DOHH2 (cell line): ENCODE data around the gene DLX3.

Source experiments
- H3F3A ChIP-seq: fragments of 200-600 bp; sonication (generic), shearing (Covaris generic); 2 replicates; pipeline ENCODE4 v1.6.0; 2016; ENCODE audit warnings: antibody characterized with exemption, mild to moderate bottlenecking; ENCODE audit not compliant: control insufficient read depth, insufficient read depth
- H3K27ac ChIP-seq: fragments of 200-600 bp; sonication (generic); 2 replicates; pipeline ENCODE4 v1.5.1; 2014; ENCODE audit warnings: low read depth, mild to moderate bottlenecking, low read length, moderate library complexity
- H3K27me3 ChIP-seq: fragments of 200-600 bp; sonication (generic); 2 replicates; pipeline ENCODE4 v1.6.1; 2014; ENCODE audit warnings: mild to moderate bottlenecking, low read length, mixed read lengths; ENCODE audit not compliant: control insufficient read depth
- H3K36me3 ChIP-seq: fragments of 200-600 bp; sonication (generic); 2 replicates; pipeline ENCODE4 v1.6.1; 2014; ENCODE audit warnings: mild to moderate bottlenecking, low read length, moderate library complexity, mixed read lengths; ENCODE audit not compliant: control insufficient read depth
- H3K4me1 ChIP-seq: fragments of 200-600 bp; sonication (generic); 2 replicates; pipeline ENCODE4 v1.6.1; 2014; ENCODE audit warnings: mild to moderate bottlenecking, low read length, mixed read lengths; ENCODE audit not compliant: control insufficient read depth
- H3K4me2 ChIP-seq: fragments of 200-600 bp; sonication (generic); 2 replicates; pipeline ENCODE4 v1.6.0; 2014; ENCODE audit warnings: mild to moderate bottlenecking, low read length, moderate library complexity
- H3K4me3 ChIP-seq: fragments of 200-600 bp; sonication (generic); 2 replicates; pipeline ENCODE4 v1.5.1; 2014; ENCODE audit warnings: mild to moderate bottlenecking, low read length, mixed read lengths
- H3K79me2 ChIP-seq: fragments of 200-600 bp; sonication (generic); 2 replicates; pipeline ENCODE4 v1.6.1; 2014; ENCODE audit warnings: mild to moderate bottlenecking, low read length, mixed read lengths; ENCODE audit not compliant: control insufficient read depth
- H3K9me2 ChIP-seq: fragments of 200-600 bp; sonication (generic); replicated peaks from 2 replicates; pipeline ENCODE4 v1.6.1; 2014; ENCODE audit warnings: mild to moderate bottlenecking, low read length, mixed read lengths; ENCODE audit not compliant: control insufficient read depth
- H3K9me3 ChIP-seq: fragments of 200-600 bp; sonication (generic); 2 replicates; pipeline ENCODE4 v1.6.1; 2014; ENCODE audit warnings: antibody characterized with exemption, low read length, mixed read lengths; ENCODE audit not compliant: control insufficient read depth, insufficient read depth
- H4K20me1 ChIP-seq: fragments of 200-600 bp; sonication (generic); 2 replicates; pipeline ENCODE4 v1.6.0; 2014; ENCODE audit warnings: low read depth, mild to moderate bottlenecking, antibody characterized with exemption, low read length, moderate library complexity; ENCODE audit not compliant: control insufficient read depth, insufficient read depth
- CTCF ChIP-seq: fragments of 200-600 bp; sonication (generic); IDR thresholded peaks from one replicate; pipeline ENCODE4 v1.5.1; 2014; ENCODE audit warnings: antibody characterized with exemption, mild to moderate bottlenecking, low read depth, low read length; ENCODE audit not compliant: poor library complexity, severe bottlenecking
- EZH2phosphoT487 ChIP-seq: fragments of 200-600 bp; sonication (generic); IDR thresholded peaks from 2 replicates; pipeline ENCODE4 v1.6.1; 2017; ENCODE audit warnings: borderline replicate concordance, mild to moderate bottlenecking, antibody characterized with exemption, low read length, moderate library complexity, mixed read lengths

Gene DLX3

GRCh38 chr17:49996121-49996494 lies 1.1 kb upstream of the DLX3 start:
- H3F3A ChIP-seq, result no peaks in the 10 kb centered on the region
- no peaks in the 10 kb centered on the region for H3K9me2 ChIP-seq
- H4K20me1 ChIP-seq, result no peaks in the 10 kb centered on the region
- H3K27me3 ChIP-seq, result peaks cover 73% of the 10 kb centered on the region
- no peaks in the 10 kb centered on the region for H3K36me3 ChIP-seq
- no peaks in the 10 kb centered on the region for H3K9me3 ChIP-seq
- H3K4me2 ChIP-seq, result no peak overlapping the region
- H3K4me1 ChIP-seq, result peaks cover 10% of the 10 kb centered on the region
- no peaks in the 10 kb centered on the region for H3K79me2 ChIP-seq
- no peak overlapping the region for H3K4me3 ChIP-seq
- H3K27ac ChIP-seq, result no peak overlapping the region
- TF ChIP-seq EZH2phosphoT487 (no peak), CTCF (no peak)

DNA sequence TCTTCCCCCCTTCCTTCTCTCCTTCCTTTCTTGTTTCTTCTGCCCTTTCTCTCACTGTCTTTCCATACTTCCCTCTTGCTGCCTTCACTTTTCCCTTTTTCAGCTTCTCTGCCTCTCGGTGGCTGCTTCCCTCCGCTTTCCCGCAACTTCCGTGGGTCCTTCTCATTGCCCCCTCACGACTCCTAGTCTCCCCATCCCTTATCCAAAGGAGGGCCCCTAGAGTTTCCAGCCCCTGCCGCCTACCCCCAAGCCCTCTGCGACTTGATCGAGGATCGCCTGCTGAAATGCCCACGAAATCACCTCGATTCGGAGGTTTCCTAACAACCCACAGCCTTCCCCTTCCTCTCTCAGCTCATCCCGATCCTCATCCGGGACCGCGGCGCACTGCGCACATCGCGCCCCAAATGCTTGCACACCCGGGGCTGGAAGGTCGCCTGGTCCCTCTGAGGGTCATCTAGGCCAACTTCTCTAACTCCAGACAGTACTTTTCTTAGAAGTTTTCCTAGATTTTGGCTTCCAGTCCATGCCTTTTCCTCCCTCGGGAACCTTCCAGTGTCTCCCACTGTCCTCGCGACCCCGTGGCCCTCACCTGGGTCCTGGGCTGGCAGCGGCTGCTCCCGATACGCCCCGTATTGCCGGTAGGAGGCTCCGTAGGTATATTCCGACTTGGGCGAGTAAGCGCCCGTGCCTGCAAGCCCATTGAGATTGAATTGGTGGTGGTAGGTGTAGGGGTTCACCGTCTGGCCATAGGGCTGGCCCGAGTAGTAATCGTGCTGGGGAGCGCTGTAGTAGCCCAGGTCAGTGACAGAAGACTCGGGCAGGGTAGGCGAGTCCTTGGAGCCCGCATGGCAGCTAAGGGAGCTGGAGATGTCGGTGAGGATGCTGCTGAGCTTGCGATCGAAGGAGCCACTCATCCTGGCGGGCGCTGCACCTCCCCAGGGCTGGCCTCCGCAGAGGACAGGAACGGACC lies 654 bp downstream of the DLX3 start:
- Histone ChIP-seq H3K79me2 (no peaks in the 10 kb centered on the region), H3K27ac (no peak overlapping the region), H3K36me3 (no peaks in the 10 kb centered on the region), H3K9me3 (no peaks in the 10 kb centered on the region), H3K9me2 (no peaks in the 10 kb centered on the region), H4K20me1 (no peaks in the 10 kb centered on the region), H3K4me2 (no peak overlapping the region), H3F3A (no peaks in the 10 kb centered on the region), H3K4me1 (peaks cover 10% of the 10 kb centered on the region), H3K27me3 (peaks cover 60% of the 10 kb centered on the region), H3K4me3 (no peak overlapping the region)
- TF ChIP-seq CTCF, result no peak

DNA sequence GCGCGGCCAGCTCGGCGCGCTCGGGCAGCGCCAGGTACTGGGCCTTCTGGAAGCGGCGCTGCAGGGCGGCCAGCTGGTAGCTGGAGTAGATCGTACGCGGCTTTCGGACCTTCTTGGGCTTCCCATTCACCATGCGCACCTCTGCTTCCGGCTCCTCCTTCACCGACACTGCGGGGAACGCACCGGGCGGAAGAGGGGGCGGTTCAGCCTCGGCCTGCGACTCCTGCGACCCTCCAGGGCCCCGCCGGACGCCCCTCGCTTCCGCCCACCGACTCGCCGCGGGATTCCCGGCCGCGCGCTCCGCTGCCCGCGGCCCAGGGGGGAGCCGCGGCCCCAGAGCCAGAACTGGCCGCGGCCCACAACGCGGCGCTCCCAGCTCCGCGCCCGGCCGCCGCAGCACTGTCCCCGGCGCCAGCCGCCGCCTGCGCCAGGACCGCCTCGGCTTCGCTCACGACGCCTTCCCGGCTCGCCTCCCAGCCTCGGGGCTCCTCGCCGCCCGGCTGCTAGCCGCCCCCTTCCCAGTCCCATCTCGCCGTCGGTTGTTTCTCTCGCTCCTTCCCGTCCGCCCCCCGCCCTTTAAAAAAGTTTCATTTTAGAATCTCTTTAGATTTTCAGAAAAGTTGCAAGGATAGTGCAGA lies 1.5 kb downstream of the DLX3 start:
- no peaks in the 10 kb centered on the region for H3K36me3 ChIP-seq
- H3K27me3 ChIP-seq, result peaks cover 59% of the 10 kb centered on the region

More for the DNA sequence above, 1.5 kb downstream of the DLX3 start:
- no peaks in the 10 kb centered on the region for H4K20me1 ChIP-seq
- H3K9me3 ChIP-seq, result no peaks in the 10 kb centered on the region
- no peak overlapping the region for H3K4me2 ChIP-seq
- H3F3A ChIP-seq, result no peaks in the 10 kb centered on the region
- H3K4me3 ChIP-seq, result no peak overlapping the region
- no peak overlapping the region for H3K27ac ChIP-seq
- no peaks in the 10 kb centered on the region for H3K9me2 ChIP-seq
- TF ChIP-seq CTCF (no peak), EZH2phosphoT487 (no peak)
- peaks cover 8% of the 10 kb centered on the region for H3K4me1 ChIP-seq
- no peaks in the 10 kb centered on the region for H3K79me2 ChIP-seq
